ENCODE data around the gene UGT3A2. TPM values are rescaled to one million over a fixed set of nuclear protein-coding genes. Genes with fewer than 3 reads are reported as not detected.

Gene UGT3A2
- total RNA-seq, 1 donor from 2014 or later: not detected

DNA sequence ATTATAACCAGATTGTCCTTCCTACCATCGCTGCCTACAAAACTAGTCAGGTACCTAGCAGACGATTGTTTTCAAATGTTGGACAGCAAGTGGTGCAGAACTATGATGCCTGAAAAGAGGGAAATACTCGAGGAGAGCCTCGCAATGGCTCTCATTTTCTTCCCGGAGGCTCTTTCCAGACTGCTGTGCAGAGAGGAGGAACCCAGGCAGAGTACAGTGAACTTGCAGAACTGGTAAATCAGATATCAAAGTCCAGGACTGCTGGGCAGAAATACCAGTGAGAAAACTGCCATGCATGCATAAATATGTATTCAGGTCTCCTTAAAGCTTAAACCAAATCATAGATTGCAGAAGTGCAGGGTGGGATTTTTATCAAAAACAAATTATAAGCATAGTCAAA, 49.1 kb downstream of the UGT3A2 start:
- no peaks in the 10 kb centered on the region for H3K27me3 Mint-ChIP-seq (ENCODE audit: low read depth)
- H3K9me3 Mint-ChIP-seq: peaks cover 18% of the 10 kb centered on the region
- DNase-seq (ENCODE audit: low spot score): no peak
- no peaks in the 10 kb centered on the region for H3K36me3 Mint-ChIP-seq (ENCODE audit: low read depth)
- intact Hi-C loops (cut with micrococcal nuclease): no loop called here
- no peak overlapping the region for H3K27ac Mint-ChIP-seq
- H3K4me1 Mint-ChIP-seq (ENCODE audit: low read depth): no peaks in the 10 kb centered on the region
- H3K4me3 Mint-ChIP-seq (ENCODE audit: low read depth): no peak overlapping the region

DNA sequence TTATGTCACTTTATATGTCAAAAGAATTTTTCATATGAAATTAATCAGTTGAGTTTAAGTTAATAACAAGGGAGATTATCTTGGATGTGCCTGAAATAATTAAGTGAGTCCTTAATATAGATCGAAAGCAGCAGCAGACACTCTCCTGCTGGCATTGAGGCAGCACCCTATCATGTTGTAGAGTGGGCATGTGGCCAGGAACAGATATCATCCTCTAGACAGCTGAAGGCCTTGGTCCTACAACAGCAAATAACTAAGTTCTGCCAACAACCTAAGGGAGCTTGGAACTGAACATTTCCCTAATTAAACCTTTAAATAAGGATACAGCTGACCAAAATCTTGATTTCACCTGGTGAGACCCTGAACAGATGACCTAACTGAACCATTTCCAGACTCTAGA, 49.7 kb downstream of the UGT3A2 start:
- H3K4me1 Mint-ChIP-seq (ENCODE audit: low read depth): no peaks in the 10 kb centered on the region
- H3K27me3 Mint-ChIP-seq (ENCODE audit: low read depth): no peaks in the 10 kb centered on the region
- intact Hi-C loops (cut with micrococcal nuclease): no loop called here
- no peak for DNase-seq (ENCODE audit: low spot score)
- no peak overlapping the region for H3K27ac Mint-ChIP-seq
- H3K36me3 Mint-ChIP-seq (ENCODE audit: low read depth): no peaks in the 10 kb centered on the region
- no peak overlapping the region for H3K4me3 Mint-ChIP-seq (ENCODE audit: low read depth)
- peaks cover 20% of the 10 kb centered on the region for H3K9me3 Mint-ChIP-seq

- intact Hi-C loops (cut with micrococcal nuclease): no loop called here
- Mint-ChIP-seq H3K4me1 (ENCODE audit: low read depth) (no peaks in the 10 kb centered on the region), H3K9me3 (peaks cover 28% of the 10 kb centered on the region), H3K27ac (no peak overlapping the region), H3K4me3 (ENCODE audit: low read depth) (no peak overlapping the region), H3K36me3 (ENCODE audit: low read depth) (no peaks in the 10 kb centered on the region), H3K27me3 (ENCODE audit: low read depth) (no peaks in the 10 kb centered on the region)
- no peak for DNase-seq (ENCODE audit: low spot score)
Measured at GRCh38 chr5:36013182-36013581, 53.5 kb downstream of the UGT3A2 start.

GRCh38 chr5:36009698-36010097, 57.0 kb downstream of the UGT3A2 start:
- no peaks in the 10 kb centered on the region for H3K36me3 Mint-ChIP-seq (ENCODE audit: low read depth)
- no peaks in the 10 kb centered on the region for H3K4me1 Mint-ChIP-seq (ENCODE audit: low read depth)
- intact Hi-C loops (cut with micrococcal nuclease): no loop called here
- no peak overlapping the region for H3K4me3 Mint-ChIP-seq (ENCODE audit: low read depth)
- peaks cover 28% of the 10 kb centered on the region for H3K9me3 Mint-ChIP-seq
- no peak for DNase-seq (ENCODE audit: low spot score)
- no peak overlapping the region for H3K27ac Mint-ChIP-seq
- no peaks in the 10 kb centered on the region for H3K27me3 Mint-ChIP-seq (ENCODE audit: low read depth)

DNA sequence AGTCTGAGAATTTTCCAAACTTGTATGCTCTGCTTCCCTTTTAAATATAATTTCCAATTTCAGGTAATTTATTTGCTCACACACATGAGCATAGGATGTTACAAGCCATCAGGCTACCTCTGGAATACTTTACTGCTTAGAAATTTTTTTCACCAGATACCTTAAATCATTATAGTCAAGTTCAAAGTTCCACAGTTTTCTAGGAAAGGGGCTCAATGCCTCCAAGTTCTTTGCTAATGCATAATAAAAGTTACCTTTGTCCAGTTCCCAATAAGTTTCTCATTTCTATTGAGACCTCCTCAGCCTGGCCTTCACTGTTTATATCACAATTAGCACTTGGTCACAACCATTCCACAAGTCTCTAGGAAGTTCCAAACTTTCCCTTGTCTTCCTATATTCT, 59.3 kb downstream of the UGT3A2 start:
- intact Hi-C loops (cut with micrococcal nuclease): no loop called here
- Mint-ChIP-seq H3K27ac (no peak overlapping the region), H3K9me3 (peaks cover 8% of the 10 kb centered on the region), H3K4me3 (ENCODE audit: low read depth) (no peak overlapping the region), H3K27me3 (ENCODE audit: low read depth) (peaks cover 3% of the 10 kb centered on the region), H3K36me3 (ENCODE audit: low read depth) (no peaks in the 10 kb centered on the region), H3K4me1 (ENCODE audit: low read depth) (no peaks in the 10 kb centered on the region)
- no peak for DNase-seq (ENCODE audit: low spot score)

DNA sequence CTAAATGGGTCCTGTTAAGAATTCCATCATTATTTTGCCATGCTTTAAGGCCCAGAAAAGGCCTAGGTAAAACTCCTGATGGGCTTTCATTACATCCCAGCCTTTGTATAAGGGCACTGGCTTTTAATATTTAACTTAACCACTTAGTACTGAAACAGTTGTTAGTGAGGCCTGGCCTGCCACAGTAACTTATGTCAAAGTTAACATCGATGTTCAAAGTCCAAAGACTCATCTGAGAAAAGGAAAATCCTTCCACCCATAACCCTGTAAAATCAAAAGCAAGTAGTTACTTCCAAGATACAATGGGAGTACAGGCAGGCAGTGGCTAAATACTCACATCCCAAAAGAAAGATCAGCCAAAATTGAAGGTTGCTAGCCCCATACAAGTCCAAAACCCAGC, 60.5 kb downstream of the UGT3A2 start:
- H3K9me3 Mint-ChIP-seq: peaks cover 8% of the 10 kb centered on the region
- no peak overlapping the region for H3K27ac Mint-ChIP-seq
- H3K27me3 Mint-ChIP-seq (ENCODE audit: low read depth): peaks cover 3% of the 10 kb centered on the region
- no peak for DNase-seq (ENCODE audit: low spot score)
- intact Hi-C loops (cut with micrococcal nuclease): no loop called here
- H3K4me3 Mint-ChIP-seq (ENCODE audit: low read depth): no peak overlapping the region
- no peaks in the 10 kb centered on the region for H3K36me3 Mint-ChIP-seq (ENCODE audit: low read depth)
- no peaks in the 10 kb centered on the region for H3K4me1 Mint-ChIP-seq (ENCODE audit: low read depth)

DNA sequence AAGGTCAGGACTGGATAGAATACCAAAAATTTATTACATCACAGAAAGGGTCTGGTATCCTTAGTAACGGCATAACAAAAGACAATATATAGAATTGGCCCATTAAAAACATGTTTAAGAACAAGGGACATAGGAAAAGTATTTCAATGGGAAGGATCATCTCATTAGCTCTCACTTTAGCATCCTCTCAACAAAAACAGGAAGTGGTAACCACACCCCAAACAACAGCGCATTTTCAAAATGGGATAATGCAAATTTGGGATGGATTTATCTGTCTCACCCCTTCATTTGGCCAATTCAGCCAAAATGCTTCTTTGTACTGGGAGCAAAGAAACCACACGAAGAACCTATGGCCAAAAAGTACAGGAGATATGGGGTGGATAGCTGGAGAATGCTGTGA, 65.7 kb downstream of the UGT3A2 start:
- no peaks in the 10 kb centered on the region for H3K4me1 Mint-ChIP-seq (ENCODE audit: low read depth)
- no peak overlapping the region for H3K4me3 Mint-ChIP-seq (ENCODE audit: low read depth)
- H3K36me3 Mint-ChIP-seq (ENCODE audit: low read depth): no peaks in the 10 kb centered on the region
- H3K9me3 Mint-ChIP-seq: no peaks in the 10 kb centered on the region
- intact Hi-C loops (cut with micrococcal nuclease): no loop called here
- no peak overlapping the region for H3K27ac Mint-ChIP-seq
- DNase-seq (ENCODE audit: low spot score): no peak
- H3K27me3 Mint-ChIP-seq (ENCODE audit: low read depth): peaks cover 5% of the 10 kb centered on the region

GRCh38 chr5:35999547-35999946, 67.1 kb downstream of the UGT3A2 start:
- Mint-ChIP-seq H3K9me3 (no peaks in the 10 kb centered on the region), H3K36me3 (ENCODE audit: low read depth) (no peaks in the 10 kb centered on the region), H3K27ac (no peak overlapping the region), H3K4me3 (ENCODE audit: low read depth) (no peak overlapping the region), H3K27me3 (ENCODE audit: low read depth) (peaks cover 5% of the 10 kb centered on the region), H3K4me1 (ENCODE audit: low read depth) (no peaks in the 10 kb centered on the region)
- no peak for DNase-seq (ENCODE audit: low spot score)
- intact Hi-C loops (cut with micrococcal nuclease): no loop called here

- H3K4me1 Mint-ChIP-seq (ENCODE audit: low read depth): no peaks in the 10 kb centered on the region
- H3K27ac Mint-ChIP-seq: no peak overlapping the region
- intact Hi-C loops (cut with micrococcal nuclease): no loop called here
- H3K4me3 Mint-ChIP-seq (ENCODE audit: low read depth): no peak overlapping the region
- H3K9me3 Mint-ChIP-seq: no peaks in the 10 kb centered on the region
- H3K27me3 Mint-ChIP-seq (ENCODE audit: low read depth): peaks cover 2% of the 10 kb centered on the region
- no peaks in the 10 kb centered on the region for H3K36me3 Mint-ChIP-seq (ENCODE audit: low read depth)
- DNase-seq (ENCODE audit: low spot score): no peak
Measured at GRCh38 chr5:35996076-35996475, 70.6 kb downstream of the UGT3A2 start.

DNA sequence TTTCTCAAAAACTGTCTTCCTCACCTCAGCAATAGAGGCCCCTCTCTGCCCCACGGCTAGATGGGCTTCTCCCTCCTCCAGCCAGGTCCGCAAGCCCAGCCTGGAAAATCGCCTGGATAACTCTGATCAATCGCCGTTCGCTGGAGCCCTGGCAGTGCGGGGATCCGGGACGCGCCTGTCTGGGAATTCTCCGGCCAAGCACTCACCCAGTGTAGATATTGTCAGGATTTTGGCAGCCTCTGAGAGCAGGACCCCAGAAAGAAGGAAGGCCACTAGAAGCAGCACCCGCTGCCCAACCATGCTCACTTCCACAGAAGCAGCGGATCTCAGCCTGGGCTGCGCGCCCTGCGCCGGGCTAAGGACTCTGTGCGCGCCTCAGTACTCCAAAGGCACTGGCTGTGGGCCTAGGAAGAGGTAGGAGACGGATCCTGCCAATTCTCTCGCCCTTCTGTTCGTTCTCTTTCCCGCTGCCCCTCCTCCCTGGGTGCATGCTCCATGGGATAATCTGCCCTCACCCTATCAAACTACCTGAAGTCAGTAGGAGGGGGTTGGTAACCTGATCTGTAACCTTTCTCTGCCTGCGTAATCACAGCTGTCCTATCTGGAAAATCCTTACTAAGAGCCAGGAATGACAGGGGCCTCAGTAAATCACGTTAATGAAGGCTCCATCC, 75.6 kb downstream of the UGT3A2 start, which contains the start of gene UGT3A1:
Gene UGT3A1, minus strand, starts transcription at position 450 of the 671 bp plus-strand sequence. Its CDS starts 150 bp downstream, at position 300.
- H3K36me3 Mint-ChIP-seq (ENCODE audit: low read depth): no peaks in the 10 kb centered on the region
- no peak within 1 kb of the TSS for H3K4me3 Mint-ChIP-seq (ENCODE audit: low read depth)
- H3K27ac Mint-ChIP-seq: no peak within 1 kb of the TSS
- DNase-seq (ENCODE audit: low spot score): no peak
- H3K4me1 Mint-ChIP-seq (ENCODE audit: low read depth): no peaks in the 10 kb centered on the region
- intact Hi-C loops (cut with micrococcal nuclease): no loop called here
- H3K9me3 Mint-ChIP-seq: no peaks in the 10 kb centered on the region
- H3K27me3 Mint-ChIP-seq (ENCODE audit: low read depth): no peaks in the 10 kb centered on the region

DNA sequence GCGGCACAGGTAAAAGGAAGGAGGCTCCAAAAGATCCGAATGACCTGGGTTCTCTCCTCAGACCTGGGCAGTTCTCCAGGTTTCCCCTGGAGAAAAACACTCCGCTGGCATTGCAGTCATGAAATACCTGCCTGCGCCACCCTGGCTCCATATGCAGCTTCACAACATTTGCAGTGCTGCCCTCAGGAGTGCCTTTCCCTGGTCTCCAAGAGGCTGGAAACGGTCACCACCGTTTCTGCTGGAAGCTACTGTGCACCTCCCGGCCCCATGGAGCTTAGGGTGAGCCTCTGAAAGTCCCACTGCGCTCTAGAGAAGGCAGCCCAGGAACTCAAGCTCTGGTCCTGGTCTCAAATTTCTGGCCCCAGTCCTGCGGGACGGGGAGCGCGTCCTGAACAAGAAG, 76.2 kb downstream of the UGT3A2 start:
- no peak overlapping the region for H3K27ac Mint-ChIP-seq
- no peaks in the 10 kb centered on the region for H3K9me3 Mint-ChIP-seq
- H3K27me3 Mint-ChIP-seq (ENCODE audit: low read depth): no peaks in the 10 kb centered on the region
- intact Hi-C loops (cut with micrococcal nuclease): no loop called here
- no peak for DNase-seq (ENCODE audit: low spot score)
- no peaks in the 10 kb centered on the region for H3K36me3 Mint-ChIP-seq (ENCODE audit: low read depth)
- no peaks in the 10 kb centered on the region for H3K4me1 Mint-ChIP-seq (ENCODE audit: low read depth)
- no peak overlapping the region for H3K4me3 Mint-ChIP-seq (ENCODE audit: low read depth)

DNA sequence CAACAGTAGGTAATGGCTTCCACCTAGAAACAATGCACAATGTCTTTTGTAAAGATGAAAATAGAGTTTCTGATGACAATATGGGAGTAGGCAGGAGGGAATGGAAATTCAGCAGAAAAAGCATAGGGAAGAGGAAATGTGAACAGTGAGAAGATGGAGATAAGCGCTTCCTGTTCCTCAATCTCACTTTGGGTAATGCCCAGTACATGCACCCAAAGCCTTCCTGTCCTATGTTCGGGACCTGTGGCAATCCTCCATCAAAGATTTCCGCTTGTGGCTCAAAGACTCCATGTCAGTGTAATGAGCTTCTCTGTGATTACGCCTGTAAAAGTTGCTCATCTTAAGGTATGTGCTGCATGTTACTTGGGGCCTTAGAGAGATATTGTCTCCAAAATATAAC, 78.2 kb downstream of the UGT3A2 start:
- no peaks in the 10 kb centered on the region for H3K27me3 Mint-ChIP-seq (ENCODE audit: low read depth)
- H3K4me3 Mint-ChIP-seq (ENCODE audit: low read depth): no peak overlapping the region
- intact Hi-C loops (cut with micrococcal nuclease): no loop called here
- H3K36me3 Mint-ChIP-seq (ENCODE audit: low read depth): no peaks in the 10 kb centered on the region
- no peak overlapping the region for H3K27ac Mint-ChIP-seq
- no peaks in the 10 kb centered on the region for H3K4me1 Mint-ChIP-seq (ENCODE audit: low read depth)
- DNase-seq (ENCODE audit: low spot score): no peak
- H3K9me3 Mint-ChIP-seq: peaks cover 2% of the 10 kb centered on the region

DNA sequence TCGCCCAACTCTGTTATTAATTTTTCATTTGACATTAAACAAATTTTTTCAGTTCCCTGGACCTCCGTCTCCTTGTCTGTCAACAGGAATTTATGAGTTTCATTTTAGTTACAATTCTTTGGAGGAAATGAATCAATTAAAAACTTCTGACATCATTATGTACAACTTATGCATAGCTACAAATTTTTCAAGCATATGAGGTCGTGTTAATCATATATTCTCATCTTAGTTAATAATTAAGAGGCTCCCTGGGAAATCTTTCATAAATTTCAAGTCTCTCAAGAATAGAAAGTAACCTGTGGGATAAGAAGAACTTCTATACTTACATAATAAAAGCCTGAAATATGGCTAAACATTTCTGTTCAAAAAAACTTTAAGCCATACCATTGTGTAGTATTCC, 78.9 kb downstream of the UGT3A2 start:
- no peak overlapping the region for H3K4me3 Mint-ChIP-seq (ENCODE audit: low read depth)
- no peaks in the 10 kb centered on the region for H3K36me3 Mint-ChIP-seq (ENCODE audit: low read depth)
- no peaks in the 10 kb centered on the region for H3K27me3 Mint-ChIP-seq (ENCODE audit: low read depth)
- no peak for DNase-seq (ENCODE audit: low spot score)
- H3K4me1 Mint-ChIP-seq (ENCODE audit: low read depth): no peaks in the 10 kb centered on the region
- peaks cover 7% of the 10 kb centered on the region for H3K9me3 Mint-ChIP-seq
- no peak overlapping the region for H3K27ac Mint-ChIP-seq
- intact Hi-C loops (cut with micrococcal nuclease): no loop called here

Measured in activated T-helper 2 cell treated with anti-CD3 and anti-CD28 coated beads, Interferon-gamma antibody, Interleukin-2, Interleukin-4, amounts not matched to agents 10 μg/mL and 5 μg/mL and 100 μg/mL, durations not matched to agents 14 hours and 24 hours and 36 hours (primary cell).